Endothelial cell of umbilical vein (primary cell): ENCODE measurements around the gene SUGCT. TPM values are rescaled to one million over a fixed set of nuclear protein-coding genes. Genes with fewer than 3 reads are reported as not detected.
A peak's percentile ranks its signal among the peaks of the same experiment; 100 is the strongest.

Experiments used
- BruUV-seq: library from RNA; stranded (reverse); fragments of 400-500 nt; replicated peaks from 2 replicates; lab custom pipeline; 2021; lab: Mats Ljungman, UMichigan
- CTCF ChIA-PET: fragments of 300-600, 350-600 bp; sonication (Branson Sonifier 250); formaldehyde crosslinking; loops from one replicate; lab custom pipeline; 2021; ENCODE audit warnings: antibody characterized with exemption, inconsistent platforms; lab: Charles Lee
- POLR2A ChIA-PET: fragments of 300-600, 350-600 bp; sonication (Branson Sonifier 250); formaldehyde crosslinking; loops from one replicate; lab custom pipeline; 2021; ENCODE audit warnings: antibody characterized with exemption, inconsistent platforms; lab: Charles Lee
- DNase-seq: peaks from one replicate; pipeline ENCODE4 v3.0.0-alpha.2; 2011; ENCODE audit warnings: low read depth, low spot score
- FAIRE-seq: peaks from 2 replicates; lab custom pipeline; 2011; peaks lifted over from hg19 to GRCh38; lab: Jason Lieb, UNC
- H2AFZ ChIP-seq: 2 replicates; pipeline ENCODE4 v1.6.0; 2012; ENCODE audit warnings: low read depth, low read length, control low read depth, inconsistent platforms
- H3K27ac ChIP-seq: 2 replicates; pipeline ENCODE4 v1.5.1; 2011; ENCODE audit warnings: low read depth, mild to moderate bottlenecking, control low read depth, low read length, moderate library complexity; ENCODE audit not compliant: insufficient read depth
- H3K27me3 ChIP-seq, 2 experiments: 2 replicates each; pipeline versions ENCODE4 v1.6.0 to v1.6.1; 2011; ENCODE audit warnings: low read length in 2 of 2, mixed read lengths in 1 of 2; ENCODE audit not compliant: control insufficient read depth in 2 of 2, insufficient read depth in 2 of 2
- H3K36me3 ChIP-seq, 2 experiments: 2 replicates in 1 of 2; 3 replicates in 1 of 2; pipeline ENCODE4 v1.5.1; 2011; ENCODE audit warnings: low read length in 2 of 2, mild to moderate bottlenecking in 1 of 2, moderate library complexity in 1 of 2; ENCODE audit not compliant: control insufficient read depth in 2 of 2, insufficient read depth in 2 of 2; ENCODE audit errors: extremely low read depth in 1 of 2
- H3K4me1 ChIP-seq: 3 replicates; pipeline ENCODE4 v1.5.1; 2011; ENCODE audit warnings: mild to moderate bottlenecking, low read length; ENCODE audit not compliant: control insufficient read depth, insufficient read depth; ENCODE audit errors: extremely low read depth
- H3K4me2 ChIP-seq: 2 replicates; pipeline ENCODE4 v1.6.1; 2011; ENCODE audit warnings: low read length, control low read depth, mixed read lengths; ENCODE audit not compliant: insufficient read depth
- H3K4me3 ChIP-seq, 3 experiments: fragments of 200-600 bp in 1 of 3; sonication (generic), shearing (Covaris generic) in 1 of 3; replicated peaks in 1 of 3; 2 replicates each; pipeline ENCODE4 v1.5.1; 2011 to 2016; ENCODE audit warnings: control low read depth in 3 of 3, low read length in 3 of 3, mild to moderate bottlenecking in 2 of 3, inconsistent platforms in 1 of 3, low read depth in 1 of 3, moderate library complexity in 1 of 3; ENCODE audit not compliant: insufficient read depth in 1 of 3
- H3K79me2 ChIP-seq: 2 replicates; pipeline ENCODE4 v1.6.0; 2012; ENCODE audit warnings: low read length, inconsistent platforms; ENCODE audit not compliant: control insufficient read depth, insufficient read depth
- H3K9ac ChIP-seq: replicated peaks from 2 replicates; pipeline ENCODE3; 2011; ENCODE audit warnings: low read length, control low read depth; ENCODE audit not compliant: insufficient read depth; ENCODE audit errors: extremely low read depth
- H3K9me1 ChIP-seq: replicated peaks from 3 replicates; pipeline ENCODE4 v1.6.0; 2011; ENCODE audit warnings: mild to moderate bottlenecking, low read length; ENCODE audit not compliant: control insufficient read depth, insufficient read depth; ENCODE audit errors: extremely low read depth
- H3K9me3 ChIP-seq: replicated peaks from 2 replicates; pipeline ENCODE4 v1.5.1; 2012; ENCODE audit warnings: low read length, inconsistent platforms; ENCODE audit not compliant: control insufficient read depth, insufficient read depth
- H4K20me1 ChIP-seq: replicated peaks from 2 replicates; pipeline ENCODE3; 2011; ENCODE audit warnings: mild to moderate bottlenecking, low read length; ENCODE audit not compliant: control insufficient read depth, insufficient read depth; ENCODE audit errors: extremely low read depth
- EZH2 ChIP-seq: IDR thresholded peaks from 2 replicates; pipeline ENCODE4 v1.6.1; 2012; ENCODE audit warnings: borderline replicate concordance, low read depth, mild to moderate bottlenecking, moderate library complexity, low read length, inconsistent platforms; ENCODE audit not compliant: severe bottlenecking
- FOS ChIP-seq: IDR thresholded peaks from 2 replicates; pipeline ENCODE4 v1.6.1; 2011; ENCODE audit warnings: mild to moderate bottlenecking, low read length, moderate library complexity, borderline replicate concordance; ENCODE audit not compliant: insufficient read depth
- GATA2 ChIP-seq: IDR thresholded peaks from 2 replicates; pipeline ENCODE4 v1.7.0; 2011; ENCODE audit warnings: low read depth, mild to moderate bottlenecking, moderate library complexity, mixed read lengths, low read length; ENCODE audit not compliant: insufficient read length, insufficient read depth
- JUN ChIP-seq: IDR thresholded peaks from 2 replicates; pipeline ENCODE4 v1.6.1; 2011; ENCODE audit warnings: borderline replicate concordance, low read depth; ENCODE audit not compliant: insufficient read length, insufficient read depth
- MYC ChIP-seq: IDR thresholded peaks from one replicate; pipeline ENCODE4 v1.6.1; 2011; ENCODE audit warnings: mild to moderate bottlenecking, low read depth, low read length
- POLR2A ChIP-seq: IDR thresholded peaks from 2 replicates; pipeline ENCODE4 v1.6.1; 2012; ENCODE audit warnings: low read depth, mild to moderate bottlenecking, control low read depth, low read length
- POLR2AphosphoS5 ChIP-seq: IDR thresholded peaks from 2 replicates; pipeline ENCODE4 v1.6.1; 2012; ENCODE audit warnings: low read depth, mild to moderate bottlenecking, control low read depth, low read length, moderate library complexity; ENCODE audit not compliant: insufficient read depth
- dilution Hi-C: fragments of 300-500 bp; cut with MboI; formaldehyde crosslinking; loops from one replicate; pipeline ENCODE4 v1.15.0; 2019; ENCODE audit warnings: low sequenced_read_pairs; ENCODE audit not compliant: extremely low pct_ligation_motif_present
- intact Hi-C: fragments of 100-400 bp; cut with micrococcal nuclease; formaldehyde crosslinking; loops from one replicate; pipeline ENCODE4 v1.10.0; 2022
- polyA plus RNA-seq, 4 experiments: library from polyadenylated mRNA; depleted of rRNA in 3 of 4; stranded (reverse) in 3 of 4; unstranded in 1 of 4; fragments of >200 nt; gene quantifications; 2 replicates each; pipeline versions ENCODE4 v1.2.1 to v1.2.3, GENCODE V29; 2011 to 2012; ENCODE audit warnings: missing spikeins in 1 of 4
- total RNA-seq: library from RNA; stranded (reverse); gene quantifications from 2 replicates; pipeline ENCODE4 v1.2.3, GENCODE V29; 2021
- TF ChIP-seq, protein P1 (sequence below): IDR thresholded peaks from 2 replicates; pipeline ENCODE4 v1.6.1; 2011; ENCODE audit not compliant: insufficient read depth, insufficient read length
- TF ChIP-seq, protein P2 (sequence below), 2 donors: IDR thresholded peaks; 1 replicate in 1 of 2; 2 replicates in 1 of 2; pipeline ENCODE4 v1.5.1; 2011; ENCODE audit warnings: low read length in 2 of 2, mild to moderate bottlenecking in 2 of 2, moderate library complexity in 2 of 2, control low read depth in 1 of 2, inconsistent platforms in 1 of 2, low read depth in 1 of 2; ENCODE audit not compliant: insufficient read depth in 1 of 2; ENCODE audit errors: extremely low read depth in 1 of 2

Gene SUGCT
- total and polyA plus RNA-seq, 2 donors (not counting 3 experiments of a cell fraction or from before 2014, with no cell fraction given), result 1.2 to 1.4 TPM

DNA sequence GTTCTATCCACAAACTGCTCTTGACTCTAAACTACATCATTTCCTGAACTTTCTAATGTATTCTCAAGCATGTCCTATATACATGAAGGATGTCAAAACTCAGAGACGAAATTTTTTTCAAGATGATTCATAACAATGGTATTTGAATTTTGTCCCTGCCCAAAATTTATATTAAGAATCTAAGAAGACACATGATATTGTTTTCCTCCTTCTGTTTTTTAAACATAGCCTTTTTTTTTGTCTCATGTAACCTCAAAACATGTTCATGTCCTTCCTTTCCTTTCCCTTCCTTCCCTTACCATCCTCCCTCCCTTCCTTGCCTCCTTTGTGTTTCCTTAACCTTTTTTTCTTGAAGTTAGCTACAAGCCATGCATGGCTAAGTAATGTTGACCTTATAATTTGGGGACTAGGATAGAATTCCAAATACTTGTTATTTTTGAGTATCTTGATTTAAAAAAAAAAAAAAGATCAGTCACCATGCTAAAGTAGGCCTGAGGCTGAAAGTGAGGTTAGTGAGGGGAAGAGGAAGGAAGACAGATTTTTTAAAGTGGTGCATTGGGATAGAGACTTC, 163.0 kb downstream of the SUGCT start:
- no peaks in the 10 kb centered on the region for H4K20me1 ChIP-seq
- H3K36me3 ChIP-seq, result no peaks in the 10 kb centered on the region
- DNase-seq (peak; percentile 85), FAIRE-seq (peak; percentile 93)
- H3K27ac ChIP-seq, result peak overlapping the region; percentile 98
- BruUV-seq, result no TSS peak
- H3K4me1 ChIP-seq, result peaks cover 40% of the 10 kb centered on the region
- TF ChIP-seq GATA2 (peak; percentile 29), JUN (peak; percentile 82), POLR2A (no peak), POLR2AphosphoS5 (peak; percentile 31), FOS (peak; percentile 79)
- TF ChIP-seq, protein P1, sequence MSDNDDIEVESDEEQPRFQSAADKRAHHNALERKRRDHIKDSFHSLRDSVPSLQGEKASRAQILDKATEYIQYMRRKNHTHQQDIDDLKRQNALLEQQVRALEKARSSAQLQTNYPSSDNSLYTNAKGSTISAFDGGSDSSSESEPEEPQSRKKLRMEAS, result no peak
- peak overlapping the region; percentile 68 for H3K4me2 ChIP-seq
- H3K27me3 ChIP-seq, result no peaks in the 10 kb centered on the region
- no peak overlapping the region for H3K4me3 ChIP-seq
- peak overlapping the region; percentile 71 for H3K9ac ChIP-seq
- H3K9me1 ChIP-seq, result no peaks in the 10 kb centered on the region
- intact Hi-C loops, result loop anchor here (1.0 to 2.0 kb wide), 9 partner anchors 8 to 1407 kb away; partner anchors contain the start of genes MPLKIP and SUGCT
- POLR2A ChIA-PET, result interaction anchor here (0.6 kb wide), 1 partner anchor 31 kb away, joined by 4 read pairs; no protein-coding TSS in a partner anchor
- no peaks in the 10 kb centered on the region for H3K9me3 ChIP-seq
- CTCF ChIA-PET, result interaction anchor here (1.9 to 2.0 kb wide), 2 partner anchors 8 to 65 kb away, joined by 5 to 17 read pairs; no protein-coding TSS in a partner anchor
- dilution Hi-C loops, result no loop called here
- no peaks in the 10 kb centered on the region for H3K79me2 ChIP-seq
- H2AFZ ChIP-seq, result peak overlapping the region; percentile 31

DNA sequence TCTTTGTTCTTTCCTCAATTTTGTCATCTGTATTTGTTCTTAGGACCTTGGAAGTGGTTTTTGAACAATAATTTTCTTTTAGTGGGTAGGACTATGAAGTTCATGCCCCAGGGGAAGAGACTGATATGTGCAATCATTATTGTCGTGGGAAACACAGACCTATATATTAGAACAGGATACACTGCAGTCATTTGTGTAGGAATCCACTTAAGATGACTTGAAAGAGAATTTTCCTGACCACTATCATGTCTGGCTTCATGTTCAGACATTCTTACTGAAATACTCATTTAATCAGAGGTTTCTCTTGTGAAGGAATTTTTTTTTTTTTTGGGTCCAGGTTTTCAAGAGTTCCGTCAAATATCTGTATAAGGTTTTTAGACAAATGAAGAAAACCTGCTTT, 163.6 kb downstream of the SUGCT start:
- BruUV-seq, result no TSS peak
- FAIRE-seq, result no peak
- intact Hi-C loops (loop anchor here (1.0 to 2.0 kb wide), 6 partner anchors 30 to 1276 kb away; partner anchors contain the start of genes MPLKIP and SUGCT), dilution Hi-C loops (no loop called here)
- H3K27ac ChIP-seq, result peak overlapping the region; percentile 98
- H4K20me1 ChIP-seq, result no peaks in the 10 kb centered on the region
- no peaks in the 10 kb centered on the region for H3K79me2 ChIP-seq
- H3K4me1 ChIP-seq, result peaks cover 42% of the 10 kb centered on the region
- H3K4me2 ChIP-seq, result peak overlapping the region; percentile 68
- H3K27me3 ChIP-seq, result no peaks in the 10 kb centered on the region
- peak overlapping the region; percentile 71 for H3K9ac ChIP-seq
- TF ChIP-seq POLR2AphosphoS5 (no peak), EZH2 (no peak), GATA2 (no peak), POLR2A (no peak), JUN (no peak), FOS (no peak), MYC (no peak)
- TF ChIP-seq, protein P2, sequence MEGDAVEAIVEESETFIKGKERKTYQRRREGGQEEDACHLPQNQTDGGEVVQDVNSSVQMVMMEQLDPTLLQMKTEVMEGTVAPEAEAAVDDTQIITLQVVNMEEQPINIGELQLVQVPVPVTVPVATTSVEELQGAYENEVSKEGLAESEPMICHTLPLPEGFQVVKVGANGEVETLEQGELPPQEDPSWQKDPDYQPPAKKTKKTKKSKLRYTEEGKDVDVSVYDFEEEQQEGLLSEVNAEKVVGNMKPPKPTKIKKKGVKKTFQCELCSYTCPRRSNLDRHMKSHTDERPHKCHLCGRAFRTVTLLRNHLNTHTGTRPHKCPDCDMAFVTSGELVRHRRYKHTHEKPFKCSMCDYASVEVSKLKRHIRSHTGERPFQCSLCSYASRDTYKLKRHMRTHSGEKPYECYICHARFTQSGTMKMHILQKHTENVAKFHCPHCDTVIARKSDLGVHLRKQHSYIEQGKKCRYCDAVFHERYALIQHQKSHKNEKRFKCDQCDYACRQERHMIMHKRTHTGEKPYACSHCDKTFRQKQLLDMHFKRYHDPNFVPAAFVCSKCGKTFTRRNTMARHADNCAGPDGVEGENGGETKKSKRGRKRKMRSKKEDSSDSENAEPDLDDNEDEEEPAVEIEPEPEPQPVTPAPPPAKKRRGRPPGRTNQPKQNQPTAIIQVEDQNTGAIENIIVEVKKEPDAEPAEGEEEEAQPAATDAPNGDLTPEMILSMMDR (IDR thresholded peaks at IDR 0.05; ENCODE audit: extremely low read depth in 1 of 2, insufficient read depth in 1 of 2, low read depth in 1 of 2, low read length in 2 of 2), result no peak
- TF ChIP-seq, protein P1, result no peak
- POLR2A ChIA-PET, result no interaction called here
- no peaks in the 10 kb centered on the region for H3K9me1 ChIP-seq
- peak; percentile 60 for DNase-seq
- no peak overlapping the region for H2AFZ ChIP-seq
- CTCF ChIA-PET, result no interaction called here
- no peaks in the 10 kb centered on the region for H3K9me3 ChIP-seq
- no peaks in the 10 kb centered on the region for H3K36me3 ChIP-seq
- H3K4me3 ChIP-seq, result no peak overlapping the region
